Measurements from ENCODE around the gene PCGF2.

DNA sequence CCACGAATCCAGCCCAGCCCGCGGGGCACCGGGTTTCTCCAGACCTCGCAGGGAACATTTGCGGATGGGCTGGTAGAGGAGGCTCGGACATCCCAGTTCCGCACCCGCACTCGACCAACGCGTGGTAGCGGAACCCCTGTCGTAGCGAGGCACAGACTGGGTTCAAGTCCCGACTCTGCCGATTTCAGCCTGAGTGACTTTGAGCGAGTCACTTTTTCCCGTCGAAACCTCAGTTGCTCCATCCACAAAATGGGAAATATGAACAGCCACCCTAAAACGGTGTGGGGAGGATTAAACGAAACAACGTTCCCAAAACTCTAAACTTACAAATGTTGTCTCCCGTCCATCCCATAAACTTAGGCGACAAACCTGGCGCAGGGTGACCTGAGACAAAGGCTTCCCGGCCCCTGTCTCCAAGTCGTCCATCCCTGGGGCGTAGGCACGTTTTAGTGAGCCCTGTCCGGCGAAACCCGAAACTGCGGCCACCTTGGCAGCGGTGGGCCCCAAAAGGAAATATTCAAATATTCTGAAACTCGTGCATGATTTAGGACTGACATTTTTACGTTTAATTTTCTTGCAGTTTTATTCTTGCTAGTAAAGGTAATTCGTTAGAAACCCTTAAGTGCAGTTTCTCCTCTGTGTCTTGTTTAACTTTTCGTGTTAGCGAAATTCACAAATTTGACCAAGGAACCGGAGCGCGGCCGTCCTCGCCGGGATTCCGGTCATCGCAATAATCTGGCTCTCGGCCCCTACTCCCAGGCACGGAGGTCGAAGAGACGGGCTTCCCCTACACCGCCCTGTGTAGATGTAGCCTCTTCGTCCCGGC, 45.0 kb downstream of the PCGF2 start:
- no peak for TF ChIP-seq EZH2 (IDR thresholded peaks at IDR 0.05)
- TF ChIP-seq POLR2AphosphoS5 (IDR thresholded peaks at IDR 0.05; ENCODE audit: borderline replicate concordance, low read depth, low read length): no peak
- TF ChIP-seq FOXP2 (optimal IDR thresholded peaks at IDR 0.05; ENCODE audit: control extremely low read depth, extremely low read length, insufficient read depth): no peak
